Measurements from ENCODE around the gene GCNT1.

DNA sequence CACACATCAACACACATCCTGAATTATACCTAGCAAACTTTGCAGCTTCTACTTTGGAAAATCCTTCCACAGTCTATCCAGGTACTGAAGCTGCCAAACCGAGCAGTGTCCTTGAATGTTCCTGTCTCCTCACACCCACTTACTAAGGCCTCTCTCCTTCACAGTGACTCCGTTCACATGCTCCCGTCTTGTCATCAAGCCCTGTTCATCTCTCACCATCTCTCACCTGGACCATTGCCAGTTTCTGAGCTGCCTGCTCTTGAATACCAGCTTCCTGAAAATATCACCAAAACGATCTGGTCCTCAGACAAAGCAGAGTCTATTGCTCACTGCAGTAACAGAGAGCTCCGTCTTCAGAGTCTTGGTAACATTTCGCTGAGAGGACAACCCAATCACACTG is 57.4 kb downstream of the GCNT1 start:
- TF ChIP-seq, protein P1, sequence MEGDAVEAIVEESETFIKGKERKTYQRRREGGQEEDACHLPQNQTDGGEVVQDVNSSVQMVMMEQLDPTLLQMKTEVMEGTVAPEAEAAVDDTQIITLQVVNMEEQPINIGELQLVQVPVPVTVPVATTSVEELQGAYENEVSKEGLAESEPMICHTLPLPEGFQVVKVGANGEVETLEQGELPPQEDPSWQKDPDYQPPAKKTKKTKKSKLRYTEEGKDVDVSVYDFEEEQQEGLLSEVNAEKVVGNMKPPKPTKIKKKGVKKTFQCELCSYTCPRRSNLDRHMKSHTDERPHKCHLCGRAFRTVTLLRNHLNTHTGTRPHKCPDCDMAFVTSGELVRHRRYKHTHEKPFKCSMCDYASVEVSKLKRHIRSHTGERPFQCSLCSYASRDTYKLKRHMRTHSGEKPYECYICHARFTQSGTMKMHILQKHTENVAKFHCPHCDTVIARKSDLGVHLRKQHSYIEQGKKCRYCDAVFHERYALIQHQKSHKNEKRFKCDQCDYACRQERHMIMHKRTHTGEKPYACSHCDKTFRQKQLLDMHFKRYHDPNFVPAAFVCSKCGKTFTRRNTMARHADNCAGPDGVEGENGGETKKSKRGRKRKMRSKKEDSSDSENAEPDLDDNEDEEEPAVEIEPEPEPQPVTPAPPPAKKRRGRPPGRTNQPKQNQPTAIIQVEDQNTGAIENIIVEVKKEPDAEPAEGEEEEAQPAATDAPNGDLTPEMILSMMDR (conservative IDR thresholded peaks at IDR 0.05; ENCODE audit: low read depth, low read length), result no peak
- no peak for TF ChIP-seq EZH2 (IDR thresholded peaks at IDR 0.05; ENCODE audit: low read length, unreplicated experiment)

All from PC-3 (cell line).